Measurements from ENCODE around the gene TSPEAR.

GRCh38 chr21:44614161-44614631 is 97.2 kb downstream of the TSPEAR start:
- TF ChIP-seq CTCF (IDR thresholded peaks at IDR 0.05) (no peak), POLR2A (IDR thresholded peaks at IDR 0.05) (no peak), EP300 (IDR thresholded peaks at IDR 0.05) (no peak)
